ENCODE measurements around the gene KBTBD12.
"Not testable (repeated sequence)": the region's sequence is repeated elsewhere in the genome, so short reads cannot be mapped to it uniquely, and the experiment has no call there.

KBTBD12 gene, protein sequence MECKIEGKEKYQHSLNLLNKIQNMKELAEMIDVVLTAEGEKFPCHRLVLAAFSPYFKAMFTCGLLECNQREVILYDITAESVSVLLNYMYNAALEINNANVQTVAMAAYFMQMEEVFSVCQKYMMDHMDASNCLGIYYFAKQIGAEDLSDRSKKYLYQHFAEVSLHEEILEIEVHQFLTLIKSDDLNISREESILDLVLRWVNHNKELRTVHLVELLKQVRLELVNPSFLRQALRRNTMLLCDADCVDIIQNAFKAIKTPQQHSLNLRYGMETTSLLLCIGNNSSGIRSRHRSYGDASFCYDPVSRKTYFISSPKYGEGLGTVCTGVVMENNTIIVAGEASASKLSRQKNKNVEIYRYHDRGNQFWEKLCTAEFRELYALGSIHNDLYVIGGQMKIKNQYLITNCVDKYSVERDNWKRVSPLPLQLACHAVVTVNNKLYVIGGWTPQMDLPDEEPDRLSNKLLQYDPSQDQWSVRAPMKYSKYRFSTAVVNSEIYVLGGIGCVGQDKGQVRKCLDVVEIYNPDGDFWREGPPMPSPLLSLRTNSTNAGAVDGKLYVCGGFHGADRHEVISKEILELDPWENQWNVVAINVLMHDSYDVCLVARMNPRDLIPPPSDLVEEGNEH

DNA sequence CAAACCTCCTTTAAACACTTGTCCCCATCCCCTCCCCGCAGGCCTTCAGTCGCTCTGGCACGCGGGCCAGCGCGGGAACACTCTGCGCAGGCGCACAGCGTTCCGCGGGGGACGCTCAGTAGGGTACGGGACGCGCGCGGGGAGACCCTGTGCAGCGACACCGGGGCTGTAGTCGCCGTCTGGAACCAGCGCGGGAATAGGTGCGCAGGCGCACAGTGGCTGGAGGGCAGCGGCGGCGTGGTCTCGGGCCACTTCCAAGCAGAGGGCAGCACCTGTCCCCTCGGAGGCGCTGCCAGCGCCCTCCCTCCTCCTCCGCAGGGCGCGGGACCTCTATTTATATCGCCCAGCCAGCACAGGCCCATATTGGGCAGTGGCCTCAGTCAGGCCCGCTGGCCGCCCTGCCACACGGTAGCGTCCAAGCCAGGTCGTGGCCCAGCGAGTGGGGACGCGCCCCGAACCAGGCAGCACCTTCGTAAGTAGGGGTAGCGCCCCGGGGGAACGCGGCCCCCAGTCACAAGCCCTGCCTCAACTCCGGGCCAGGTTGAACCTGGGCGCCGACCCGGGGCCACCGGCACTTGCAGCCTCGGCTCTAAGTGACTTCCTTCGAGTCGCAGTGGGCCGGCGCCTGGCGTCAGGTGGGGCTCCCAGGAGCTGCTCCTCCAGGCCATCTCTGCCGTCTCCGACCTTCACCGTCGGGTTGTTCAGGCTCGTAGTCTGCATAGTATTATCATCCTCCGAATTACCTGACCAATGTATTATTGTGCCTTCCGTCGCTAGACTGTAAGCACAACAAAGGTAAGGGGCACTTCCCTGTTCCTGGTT lies at the start of gene KBTBD12:
KBTBD12 (plus strand) TSS at position 118 of the 822 bp plus-strand sequence. CDS start 7,830 bp downstream, outside the sequence.
- no peak for DNase-seq

DNA sequence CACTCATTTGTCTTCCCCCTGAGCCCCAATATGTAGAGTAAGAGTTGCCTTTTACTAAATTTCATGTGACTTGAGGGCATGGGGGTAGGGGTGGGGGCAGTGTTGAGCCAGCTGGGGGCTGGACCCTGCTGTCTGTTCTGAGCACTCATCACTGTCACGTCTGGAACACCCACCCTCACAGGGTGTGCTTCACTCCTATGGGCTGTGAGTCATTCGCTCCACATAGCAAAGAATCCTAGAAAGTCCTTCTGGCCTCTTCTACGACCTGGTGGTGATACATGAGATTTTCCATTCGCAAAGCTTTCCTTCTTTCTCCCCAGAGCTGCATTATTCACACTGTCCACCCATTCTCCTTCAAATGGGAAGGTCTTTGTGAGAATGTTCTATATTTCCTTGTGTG lies 49.1 kb upstream of the KBTBD12 start:
- DNase-seq: no peak

DNA sequence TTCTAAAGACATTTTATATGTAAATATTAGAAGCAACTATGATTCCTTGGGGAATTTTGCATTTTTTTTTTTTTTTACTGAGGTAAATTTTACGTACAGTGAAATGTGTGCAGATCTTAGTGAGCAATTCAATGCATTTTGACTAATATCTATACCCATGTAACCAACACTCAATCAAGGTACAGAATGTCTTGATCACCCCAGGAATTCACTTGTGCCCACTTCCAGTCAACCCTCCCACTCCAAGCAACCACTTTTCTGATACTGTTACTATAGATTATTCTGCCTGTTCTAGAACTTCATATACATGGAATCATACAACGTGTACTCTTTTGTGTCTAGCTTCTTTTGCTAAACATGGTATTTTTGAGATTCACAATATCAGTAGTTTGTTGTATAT lies 47.6 kb upstream of the KBTBD12 start:
- no peak for DNase-seq

DNA sequence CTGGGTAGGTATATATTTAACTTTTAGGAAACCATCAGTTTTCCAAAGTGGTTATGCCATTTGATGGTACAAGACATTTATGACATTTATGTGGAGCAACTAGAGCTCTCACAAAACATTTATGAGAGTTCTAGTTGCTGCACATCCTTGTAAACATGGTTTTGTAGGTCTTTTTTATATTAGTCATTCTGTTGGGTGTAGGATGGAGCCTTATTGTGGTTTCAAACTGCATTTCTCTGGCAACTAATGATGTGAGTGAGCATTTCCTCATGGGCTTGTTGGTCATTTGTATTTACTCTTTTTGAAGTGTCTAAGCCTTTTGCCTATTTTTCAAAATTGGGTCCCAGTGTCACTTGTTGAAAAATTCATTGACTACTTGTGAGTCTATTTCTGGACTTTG lies 47.0 kb upstream of the KBTBD12 start:
- no peak for DNase-seq

DNA sequence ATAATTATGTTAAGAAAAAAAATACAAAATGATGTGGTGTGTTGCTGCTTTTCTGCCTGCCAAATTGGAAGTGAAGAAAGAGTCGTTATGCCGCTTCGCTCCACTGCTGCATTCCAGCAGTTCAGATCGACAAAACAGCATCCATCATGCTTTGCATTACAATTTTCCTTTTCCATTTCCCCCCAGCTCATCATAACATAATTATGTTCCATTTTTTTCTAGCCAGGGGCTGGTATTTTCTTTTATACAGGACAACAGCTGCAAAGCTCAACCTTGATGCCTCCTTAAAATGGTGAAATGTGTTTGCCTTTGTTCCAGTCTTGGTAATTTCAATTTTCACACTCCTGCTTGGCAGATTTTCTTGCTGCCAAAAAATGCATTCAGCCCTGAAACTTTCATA lies 44.9 kb upstream of the KBTBD12 start:
- no peak for DNase-seq

DNA sequence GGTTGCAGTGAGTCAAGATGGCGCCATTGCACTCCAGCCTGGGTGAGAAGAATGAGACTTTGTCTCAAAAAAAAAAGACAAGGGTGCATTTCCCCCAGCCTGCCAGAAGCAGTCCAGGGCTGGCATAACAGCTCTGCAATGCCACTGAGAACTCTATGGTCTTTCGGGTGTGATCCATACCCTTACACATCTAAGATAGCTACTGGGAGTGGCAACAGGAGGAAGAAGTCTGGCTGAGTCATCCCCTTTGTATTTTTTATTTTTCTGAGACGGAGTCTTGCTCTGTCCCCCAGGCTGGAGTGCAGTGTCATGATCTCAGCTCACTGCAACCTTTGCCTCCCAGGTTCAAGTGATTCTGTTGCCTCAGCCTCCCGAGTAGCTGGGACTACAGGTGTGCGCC lies 40.9 kb upstream of the KBTBD12 start:
- DNase-seq: not testable (repeated sequence)

DNA sequence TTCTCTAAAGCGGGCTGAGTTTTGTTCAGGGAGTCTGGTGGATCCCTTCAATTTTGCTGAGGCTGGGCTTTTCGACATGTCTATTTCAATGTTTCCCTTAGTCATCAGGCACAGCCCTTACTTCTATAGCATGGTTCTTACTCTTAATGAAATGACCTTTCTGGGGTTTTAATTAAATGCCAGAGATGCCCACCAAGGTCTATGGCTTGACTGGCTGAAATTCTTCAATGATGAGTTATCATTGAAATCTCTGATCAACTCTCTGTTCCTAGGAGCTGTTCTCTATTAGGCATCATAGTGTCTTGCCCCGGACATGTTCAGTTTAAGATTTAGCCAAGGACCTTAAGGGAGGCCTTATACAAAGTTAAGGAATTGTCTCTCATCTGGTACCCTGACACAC lies 33.4 kb upstream of the KBTBD12 start:
- no peak for DNase-seq

DNA sequence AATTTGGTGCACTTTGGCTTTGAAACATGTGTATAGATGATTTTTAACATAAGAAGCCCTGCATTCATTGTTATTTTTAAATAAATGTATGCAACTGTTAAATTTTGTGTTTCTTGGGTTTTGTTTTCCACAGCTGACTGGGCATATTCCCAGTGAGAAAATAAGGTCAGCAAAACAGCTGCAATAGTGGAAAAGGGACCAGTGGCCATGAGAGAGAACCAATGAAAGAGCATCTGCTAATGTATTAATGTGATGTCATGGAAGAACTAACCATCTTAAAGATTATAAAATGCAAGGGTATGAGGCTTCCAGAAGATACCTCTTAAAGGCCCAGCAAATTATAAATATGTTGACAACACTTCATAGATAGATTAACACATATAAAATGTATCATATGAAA lies 31.0 kb upstream of the KBTBD12 start:
- DNase-seq: no peak

DNA sequence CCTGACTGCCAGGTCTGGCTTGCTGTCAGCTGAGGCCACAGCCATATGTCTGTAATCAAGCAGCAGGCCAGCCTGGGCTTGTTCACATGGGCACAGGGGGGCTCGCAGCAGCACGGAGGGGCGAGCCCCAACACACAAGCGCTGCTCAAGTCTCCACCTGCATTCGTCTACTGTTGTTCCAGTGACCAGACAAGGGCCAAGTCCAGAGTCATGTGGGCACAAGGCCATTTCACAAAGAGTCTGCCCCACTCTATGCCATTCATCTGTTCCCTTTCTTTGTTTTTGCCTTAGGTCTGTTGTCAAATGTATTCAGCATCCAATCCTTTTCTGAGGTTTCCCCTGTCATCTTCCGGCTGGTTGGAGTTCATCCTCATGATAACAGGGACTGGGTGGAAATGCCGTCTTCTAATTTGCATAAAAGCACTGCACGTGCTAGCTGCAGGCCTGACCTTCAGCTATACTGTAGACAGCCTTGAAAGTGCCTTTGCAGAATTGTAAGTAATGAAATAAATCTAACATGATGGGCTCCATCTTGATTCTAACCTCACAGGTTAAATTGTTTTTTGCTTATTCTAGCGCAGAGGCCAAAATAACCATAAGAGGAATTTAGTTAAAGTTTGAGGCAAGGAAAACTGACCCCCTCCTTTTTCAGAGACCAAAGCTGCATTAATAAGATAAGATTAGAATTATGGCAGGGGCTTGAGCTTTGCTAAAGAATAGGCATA lies 28.6 kb upstream of the KBTBD12 start:
- no peak for DNase-seq

DNA sequence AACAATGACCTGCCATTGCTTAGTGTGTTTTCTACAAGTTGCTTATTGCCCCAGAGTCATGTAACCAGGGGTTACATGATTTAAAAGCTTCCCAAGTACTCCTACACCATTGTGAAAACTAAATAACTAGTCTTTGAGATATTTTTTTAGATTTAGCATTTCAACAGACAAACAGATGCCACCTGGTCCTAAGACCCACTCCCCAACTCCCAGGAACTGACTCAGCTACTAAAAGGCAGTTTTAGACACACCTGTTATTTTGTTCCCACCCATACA lies 28.1 kb upstream of the KBTBD12 start:
- DNase-seq: no peak

DNA sequence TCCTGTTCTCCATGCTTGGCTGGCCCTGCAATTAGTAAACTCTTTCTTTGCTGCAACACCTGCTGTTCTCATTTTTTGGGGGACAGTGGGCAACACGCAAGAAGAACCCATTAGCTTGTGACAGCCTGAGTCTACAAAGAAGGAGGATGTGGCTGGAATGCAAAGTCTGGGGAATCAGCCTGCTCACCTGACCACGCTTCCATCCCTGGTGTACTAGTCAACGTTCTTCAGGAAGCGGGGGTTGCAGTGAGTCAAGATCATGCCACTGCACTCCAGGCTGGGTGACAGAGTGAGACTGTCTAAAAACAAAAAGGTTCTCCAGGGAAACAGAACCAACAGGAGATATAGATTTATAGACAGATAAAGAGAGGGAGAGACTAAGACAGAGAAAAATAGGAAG lies 27.7 kb upstream of the KBTBD12 start:
- no peak for DNase-seq

DNA sequence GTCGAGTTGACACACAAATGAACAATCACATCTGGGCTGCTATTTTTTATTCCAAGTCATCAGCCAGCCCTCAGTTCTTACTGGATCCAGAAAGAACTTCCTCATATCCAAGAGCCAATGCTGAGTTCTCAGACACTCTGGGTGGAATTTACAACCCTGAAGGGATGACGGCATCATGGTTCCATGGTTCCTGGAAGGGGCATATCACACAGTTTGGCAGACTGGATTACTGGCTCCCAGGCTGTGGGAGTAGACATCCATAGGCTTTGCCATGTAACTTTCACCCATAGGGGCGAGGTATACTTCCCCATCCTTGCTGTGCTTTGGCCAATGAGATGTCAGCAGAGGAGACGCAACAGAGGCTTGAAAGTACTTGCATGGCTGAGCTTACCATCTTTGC lies 26.9 kb upstream of the KBTBD12 start:
- no peak for DNase-seq

DNA sequence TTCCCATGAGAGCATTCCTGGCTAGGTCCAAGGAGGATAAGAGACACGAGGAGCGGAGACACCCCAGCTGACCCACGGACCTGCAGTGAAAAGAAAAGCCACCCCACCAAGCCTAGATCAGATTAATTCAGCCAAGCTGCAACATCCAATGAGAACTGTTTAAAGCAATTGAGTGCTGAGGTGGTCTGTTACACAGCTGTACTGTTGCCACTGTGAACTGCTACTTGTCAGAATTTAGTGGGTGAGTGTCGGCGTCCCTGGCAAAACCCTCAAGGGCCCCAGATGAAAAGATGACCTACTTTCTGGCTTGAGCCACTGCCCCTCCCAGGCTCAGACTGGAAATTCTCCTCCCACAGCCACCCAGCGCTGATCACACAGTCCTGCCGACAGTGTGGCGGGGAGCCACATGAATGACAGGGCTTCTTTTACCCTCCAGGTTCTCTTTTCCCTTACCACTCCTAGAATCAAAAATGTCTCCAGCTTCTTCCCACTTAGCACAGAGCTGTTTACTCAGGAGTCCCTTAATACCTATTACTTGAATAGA lies 26.4 kb upstream of the KBTBD12 start:
- no peak for DNase-seq

DNA sequence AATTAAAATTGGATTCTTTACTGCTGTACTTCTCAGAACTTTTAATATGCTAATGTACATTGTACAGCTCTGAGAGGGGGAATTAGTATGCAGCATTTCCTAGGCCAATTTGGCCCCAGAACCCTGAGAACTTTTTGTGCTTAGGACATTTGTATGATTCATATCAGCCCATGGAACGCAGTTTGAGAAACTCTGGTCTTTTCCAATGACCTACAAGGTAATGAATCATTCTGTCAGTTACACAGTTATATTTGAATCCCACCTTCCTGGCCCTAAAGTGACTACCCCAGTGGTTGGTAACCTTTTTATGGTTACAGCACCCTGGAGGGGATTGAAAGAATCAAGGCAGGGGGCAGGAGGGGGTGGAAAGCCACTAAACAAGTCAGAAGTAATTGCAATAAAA lies 25.6 kb upstream of the KBTBD12 start:
- no peak for DNase-seq

DNA sequence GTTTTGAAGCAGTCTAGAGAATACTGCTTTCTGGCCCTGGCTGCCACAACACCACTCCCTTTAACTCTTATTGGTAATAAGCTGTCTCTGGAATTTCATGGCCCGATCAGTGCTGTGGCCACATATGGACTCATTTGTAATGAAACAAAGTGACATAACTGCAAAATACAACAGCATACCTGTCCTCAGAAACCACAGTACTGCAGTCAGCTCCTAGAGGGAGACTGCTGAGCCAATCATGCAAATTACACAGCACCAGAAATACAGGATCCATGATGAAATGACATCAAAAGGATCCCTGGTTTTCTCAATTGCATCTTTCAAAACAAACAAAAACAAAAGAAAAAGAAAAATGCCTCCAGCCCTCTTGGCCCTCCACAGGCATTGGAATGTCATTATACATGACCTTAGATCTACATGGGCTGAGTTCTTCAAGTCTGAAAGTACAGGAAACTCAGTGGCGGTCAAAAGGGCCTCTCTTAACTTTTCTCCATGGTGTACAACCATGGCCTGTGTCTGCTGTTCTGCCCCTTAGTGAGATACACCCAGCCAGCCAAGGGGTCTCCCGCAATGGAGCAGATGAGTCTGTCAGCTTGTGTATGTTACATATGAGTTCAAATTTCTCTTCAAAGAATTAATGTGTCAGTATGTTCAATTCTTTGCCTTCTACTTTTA lies 24.9 kb upstream of the KBTBD12 start:
- no peak for DNase-seq

DNA sequence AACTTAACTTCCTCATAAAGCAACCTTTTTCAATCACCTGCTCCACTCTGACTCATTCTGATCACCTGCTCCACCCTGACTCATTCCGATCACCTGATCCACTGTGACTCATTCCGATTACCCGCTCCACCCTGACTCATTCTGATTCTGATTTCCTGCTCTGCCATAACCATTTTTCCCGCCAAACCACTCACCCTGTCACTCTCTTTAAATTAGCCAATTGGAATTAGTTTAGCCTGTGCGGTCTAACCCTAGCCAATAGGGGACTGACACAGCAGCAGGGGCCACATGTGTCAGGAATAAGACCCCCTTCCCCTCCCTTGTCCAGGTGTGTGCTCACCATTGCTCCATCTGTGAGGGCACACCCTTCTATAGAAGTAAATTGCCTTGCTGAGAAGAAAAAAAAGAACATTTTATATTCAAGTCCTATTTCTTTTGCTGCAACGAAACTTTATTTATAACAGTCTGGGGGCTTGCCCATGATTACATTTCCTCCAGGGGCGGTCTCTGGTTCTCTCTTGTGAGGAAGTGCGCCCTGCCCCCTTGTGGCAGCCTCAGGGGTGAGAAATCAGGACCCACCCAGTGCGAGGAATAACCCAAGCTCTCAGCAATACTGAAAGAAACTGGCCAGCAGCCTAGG lies 24.3 kb upstream of the KBTBD12 start:
- DNase-seq: not testable (repeated sequence)

DNA sequence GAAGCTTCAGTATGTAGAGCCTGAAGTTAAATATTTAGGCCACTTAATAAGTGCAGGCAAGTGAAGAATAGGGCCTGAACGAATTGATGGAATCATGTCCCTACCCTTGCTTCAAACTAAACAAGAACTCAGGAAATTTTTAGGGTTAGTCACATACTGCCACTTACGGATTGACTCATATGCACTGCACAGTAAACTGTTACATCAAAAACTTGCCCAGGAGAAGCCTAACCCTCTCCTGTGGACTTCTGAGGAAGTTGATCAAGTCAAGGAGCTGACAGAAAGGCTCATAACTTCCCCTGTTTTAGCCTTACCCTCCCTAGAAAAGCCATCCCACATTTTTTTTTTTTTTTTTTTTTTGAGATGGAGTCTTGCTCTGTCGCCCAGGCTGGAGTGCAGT lies 20.6 kb upstream of the KBTBD12 start:
- no peak for DNase-seq

DNA sequence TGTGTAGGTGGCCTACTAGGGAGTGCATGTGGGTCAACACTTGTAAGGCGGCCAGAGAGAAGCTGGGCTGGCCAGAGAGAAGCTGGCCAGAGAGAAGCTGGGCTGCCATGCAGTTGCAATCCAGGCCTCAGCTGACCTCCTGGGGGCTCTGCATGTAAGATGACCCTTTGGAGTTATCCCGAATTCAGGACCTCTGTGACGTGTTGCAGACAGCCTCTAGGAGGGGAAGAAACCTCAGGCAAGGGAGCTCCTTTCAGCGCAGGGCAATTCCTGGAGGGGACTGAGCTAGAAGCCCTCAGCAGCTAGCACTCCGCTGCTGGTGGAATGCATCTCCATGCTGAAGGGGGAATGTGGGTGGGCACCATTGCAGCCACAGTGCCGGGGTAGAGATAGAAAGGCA lies 15.8 kb upstream of the KBTBD12 start:
- DNase-seq: no peak

DNA sequence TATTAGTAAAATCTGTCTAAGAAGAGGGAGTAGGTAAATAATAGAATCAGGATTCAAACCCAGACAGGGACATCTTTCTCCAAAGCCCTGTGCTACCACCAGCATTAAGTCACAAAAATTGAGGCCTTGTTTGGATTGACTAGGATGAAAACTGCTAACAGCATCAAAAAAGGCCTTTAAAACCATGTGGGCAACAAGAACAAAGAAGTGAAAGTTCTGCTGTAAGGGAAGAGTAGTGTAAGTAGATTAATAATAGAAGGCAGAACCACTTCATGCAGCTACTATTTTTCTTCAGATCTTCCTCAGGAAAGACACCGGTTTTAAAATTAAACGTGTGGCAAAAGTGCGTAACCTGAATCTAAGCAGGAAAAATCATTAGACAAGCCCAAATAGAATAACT lies 15.3 kb upstream of the KBTBD12 start:
- DNase-seq: no peak

DNA sequence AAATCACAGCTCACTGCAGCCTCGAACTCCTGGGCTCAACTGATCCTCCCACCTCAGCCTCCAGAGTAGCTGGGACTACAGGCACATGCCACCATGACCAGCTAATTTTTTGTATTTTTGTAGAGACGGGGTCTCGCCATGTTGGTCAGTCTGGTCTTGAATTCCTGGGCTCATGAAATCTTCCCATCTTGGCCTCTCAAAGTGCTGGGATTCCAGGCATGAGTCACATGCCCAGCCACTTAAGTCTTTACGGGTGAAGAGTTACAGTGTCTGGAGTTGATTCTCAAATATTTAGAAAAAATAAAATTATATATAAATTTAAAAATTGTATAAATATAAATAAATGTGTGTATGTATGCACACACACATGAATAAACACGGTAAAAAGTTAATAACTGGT lies 14.5 kb upstream of the KBTBD12 start:
- no peak for DNase-seq

DNA sequence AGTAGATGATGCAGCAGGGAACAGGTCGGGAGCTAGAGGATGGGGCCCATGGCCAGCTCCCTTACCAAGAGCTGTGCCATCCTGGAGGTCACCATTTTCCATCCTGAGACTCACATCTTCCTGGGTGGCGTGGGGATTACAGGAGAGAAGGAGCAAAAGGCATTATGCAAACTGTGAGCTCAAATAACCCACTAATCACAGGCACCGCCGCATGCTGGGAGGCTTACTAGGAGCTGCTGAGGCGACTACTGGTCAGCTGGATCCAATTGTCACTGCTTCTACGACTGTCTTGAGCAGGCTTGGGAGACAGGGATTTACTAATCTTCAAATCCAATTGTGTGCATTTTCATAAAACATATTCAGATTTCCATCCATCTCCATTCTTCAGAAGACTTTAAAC lies 12.5 kb upstream of the KBTBD12 start:
- DNase-seq: no peak

All from activated CD4-positive, alpha-beta T cell treated with anti-CD3 and anti-CD28 coated beads, Interleukin-2, amount 50 U/mL, for 4 hours (primary cell).